ENCODE results near the gene OVCA2. TPM values are rescaled to one million over a fixed set of nuclear protein-coding genes. Genes with fewer than 3 reads are reported as not detected.

OVCA2 gene
- total RNA-seq, 1 experiment from 2014 or later, result 27.3 TPM

GRCh38 chr17:2082003-2082781 is 40.4 kb downstream of the OVCA2 start:
- no peak for ATAC-seq
- peaks cover 0 to 16% of the 10 kb centered on the region in 2 experiments; a peak in 1 of 4 replicates for H3K4me1 ChIP-seq (ENCODE audit: control insufficient read depth in 1 of 2, insufficient read depth in 2 of 2, low read length in 2 of 2)
- TF ChIP-seq SP1 (IDR thresholded peaks at IDR 0.05; ENCODE audit: low read depth) (no peak), JUND (IDR thresholded peaks at IDR 0.05) (no peak), TCF7L2 (IDR thresholded peaks at IDR 0.05; ENCODE audit: borderline replicate concordance, extremely low read depth, insufficient read depth, insufficient read length) (no peak), CEBPB (IDR thresholded peaks at IDR 0.05; ENCODE audit: low read depth) (no peak), ATF3 (IDR thresholded peaks at IDR 0.05) (no peak), RAD21 (IDR thresholded peaks at IDR 0.05; ENCODE audit: low read depth) (no peak), ZNF274 (IDR thresholded peaks at IDR 0.05; ENCODE audit: low read depth, low read length) (no peak), ZFX (IDR thresholded peaks at IDR 0.05) (no peak), SRF (IDR thresholded peaks at IDR 0.05; ENCODE audit: low read depth) (no peak), FOSL1 (IDR thresholded peaks at IDR 0.05; ENCODE audit: low read depth) (no peak), POLR2A (IDR thresholded peaks at IDR 0.05; ENCODE audit: borderline replicate concordance, extremely low read depth, insufficient read depth, insufficient read length) (no peak), EGR1 (IDR thresholded peaks at IDR 0.05; ENCODE audit: low read depth) (no peak), EZH2 (IDR thresholded peaks at IDR 0.05) (no peak), CBX3 (IDR thresholded peaks at IDR 0.05; ENCODE audit: low read depth) (no peak), REST (IDR thresholded peaks at IDR 0.05; ENCODE audit: low read depth) (no peak), ZBTB33 (IDR thresholded peaks at IDR 0.05; ENCODE audit: extremely low read depth, insufficient replicate concordance, low read length) (no peak), POLR2AphosphoS5 (IDR thresholded peaks at IDR 0.05; ENCODE audit: low read depth, low read length) (no peak), CTCF (IDR thresholded peaks at IDR 0.05 in 2 of 3, conservative IDR thresholded peaks at IDR 0.05 in 1 of 3; ENCODE audit: borderline replicate concordance in 1 of 3, insufficient read depth in 1 of 3, low read depth in 2 of 3, low read length in 2 of 3) (no peak)
- H4K20me1 ChIP-seq (ENCODE audit: insufficient read depth), result no peaks in the 10 kb centered on the region
- RAD21 ChIA-PET (ENCODE audit: low non-redundant PET in 1 of 2, low total read pairs in 2 of 2, uncharacterized antibody in 2 of 2, unreplicated experiment in 2 of 2), result no interaction called here
- no peak overlapping the region for H3K4me2 ChIP-seq (ENCODE audit: low read length)
- H3K9me2 ChIP-seq (ENCODE audit: insufficient read depth), result no peaks in the 10 kb centered on the region
- H3K9ac ChIP-seq (ENCODE audit: low read length), result no peak overlapping the region
- H3K27me3 ChIP-seq (ENCODE audit: insufficient read depth, low read length), result no peaks in the 10 kb centered on the region
- no peak overlapping the region for H3K27ac ChIP-seq (ENCODE audit: low read depth, low read length)
- H3K9me3 ChIP-seq (ENCODE audit: control insufficient read depth in 1 of 2, insufficient read depth in 1 of 2, low read depth in 1 of 2, low read length in 2 of 2), result no peaks in the 10 kb centered on the region
- no peak for DNase-seq (ENCODE audit: low read depth, low spot score)
- CTCF ChIA-PET, result interaction anchor here (0.9 kb wide), 1 partner anchor 162 kb away, joined by 3 read pairs; no protein-coding TSS in a partner anchor
- BruUV-seq (replicated peaks), result no TSS peak
- H3K79me2 ChIP-seq (ENCODE audit: insufficient read depth, low read length), result no peaks in the 10 kb centered on the region
- H3K36me3 ChIP-seq (ENCODE audit: control insufficient read depth in 1 of 2, insufficient read depth in 2 of 2, low read length in 2 of 2), result 0 out of 4 replicates have a peak, but pooled peaks cover 0 to 2% of the 10 kb centered on the region in 2 experiments
- POLR2A ChIA-PET, result no interaction called here
- intact Hi-C loops (cut with micrococcal nuclease), result no loop called here
- H2AFZ ChIP-seq (ENCODE audit: low read depth, low read length, poor library complexity, severe bottlenecking), result no peak overlapping the region
- H3K4me3 ChIP-seq (replicated peaks in 1 of 2; ENCODE audit: low read depth in 1 of 2, low read length in 2 of 2), result no peak overlapping the region

All from HCT116 (cell line).